Hepatocyte (in vitro differentiated cells): Measurements from ENCODE around the gene EID3. TPM values are rescaled to one million over a fixed set of nuclear protein-coding genes. Genes with fewer than 3 reads are reported as not detected.

ENCODE experiments used
- DNase-seq: peaks from one replicate; pipeline ENCODE4 v3.0.0-alpha.2; 2016; ENCODE audit warnings: low spot score
- H2AFZ ChIP-seq: fragments of 200-600 bp; sonication (generic); 2 replicates; pipeline ENCODE4 v1.6.0; 2016; ENCODE audit warnings: antibody characterized with exemption, mild to moderate bottlenecking
- H3K27ac ChIP-seq: fragments of 200-600 bp; sonication (generic); 2 replicates; pipeline ENCODE4 v1.5.1; 2016; ENCODE audit warnings: mild to moderate bottlenecking
- H3K27me3 ChIP-seq: fragments of 200-600 bp; sonication (generic); 2 replicates; pipeline ENCODE4 v1.6.1; 2016
- H3K36me3 ChIP-seq: fragments of 200-600 bp; sonication (generic); replicated peaks from 2 replicates; pipeline ENCODE4 v1.5.1; 2016; ENCODE audit warnings: low read depth; ENCODE audit not compliant: insufficient read depth
- H3K4me1 ChIP-seq: fragments of 200-600 bp; sonication (generic); 2 replicates; pipeline ENCODE4 v1.5.1; 2016; ENCODE audit warnings: mild to moderate bottlenecking, moderate library complexity; ENCODE audit not compliant: insufficient read depth
- H3K4me2 ChIP-seq: fragments of 200-600 bp; sonication (generic); 2 replicates; pipeline ENCODE4 v1.6.0; 2016
- H3K4me3 ChIP-seq: fragments of 200-600 bp; sonication (generic); 2 replicates; pipeline ENCODE4 v1.5.1; 2016; ENCODE audit warnings: mild to moderate bottlenecking
- H3K79me2 ChIP-seq: fragments of 200-600 bp; sonication (generic); 2 replicates; pipeline ENCODE4 v1.6.0; 2017; ENCODE audit warnings: mild to moderate bottlenecking
- H3K9me2 ChIP-seq: fragments of 200-600 bp; sonication (generic); replicated peaks from 2 replicates; pipeline ENCODE4 v1.6.0; 2017; ENCODE audit warnings: mild to moderate bottlenecking; ENCODE audit not compliant: insufficient read depth
- H3K9me3 ChIP-seq: fragments of 200-600 bp; sonication (generic); 2 replicates; pipeline ENCODE4 v1.5.1; 2016; ENCODE audit warnings: low read depth, mild to moderate bottlenecking
- H4K20me1 ChIP-seq: fragments of 200-600 bp; sonication (generic); 2 replicates; pipeline ENCODE4 v1.6.0; 2016; ENCODE audit warnings: mild to moderate bottlenecking; ENCODE audit not compliant: insufficient read depth, poor library complexity, severe bottlenecking
- CTCF ChIP-seq: fragments of 200-600 bp; sonication (generic); IDR thresholded peaks from 2 replicates; pipeline ENCODE4 v1.5.1; 2016; ENCODE audit warnings: antibody characterized with exemption, mild to moderate bottlenecking; ENCODE audit not compliant: poor library complexity
- EZH2 ChIP-seq: fragments of 200-600 bp; sonication (generic); IDR thresholded peaks from 2 replicates; pipeline ENCODE4 v1.6.1; 2016; ENCODE audit warnings: antibody characterized with exemption, mild to moderate bottlenecking, borderline replicate concordance
- EZH2phosphoT487 ChIP-seq: fragments of 200-600 bp; sonication (generic); IDR thresholded peaks from one replicate; pipeline ENCODE4 v1.6.1; 2018; ENCODE audit warnings: antibody characterized with exemption, mild to moderate bottlenecking, low read depth, moderate library complexity; ENCODE audit not compliant: unreplicated experiment, severe bottlenecking
- whole genome bisulfite sequencing: methylation state at CpG from one replicate; pipeline ENCODE4 v1.1.6; 2016; ENCODE audit warnings: low lambda C conversion rate; ENCODE audit errors: missing lambda C conversion rate; 5-methylcytosine and 5-hydroxymethylcytosine counted together
- polyA plus RNA-seq: library from polyadenylated mRNA; unstranded; fragments of >200 nt; fragmentation: Nextera tagmentation; extraction: Ambion mirVana; gene quantifications from 2 replicates; pipeline ENCODE4 v1.2.1, GENCODE V29; 2016
- total RNA-seq: library from RNA; depleted of rRNA; stranded (reverse); fragments of >200 nt; gene quantifications from 2 replicates; pipeline ENCODE4 v1.2.3, GENCODE V29; 2014

Gene EID3
- total and polyA plus RNA-seq, 2 experiments from 2014 or later: 1.7 to 10.1 TPM

- 100% methylated on average over 1 of the region's 1 CpG for WGBS
- H3K4me1 ChIP-seq: no peaks in the 10 kb centered on the region
- no peaks in the 10 kb centered on the region for H3K9me2 ChIP-seq
- H3K4me3 ChIP-seq: no peak overlapping the region
- peaks cover 11% of the 10 kb centered on the region for H4K20me1 ChIP-seq
- no peaks in the 10 kb centered on the region for H3K27me3 ChIP-seq
- no peak for DNase-seq
- H3K79me2 ChIP-seq: peaks cover 42% of the 10 kb centered on the region
- TF ChIP-seq EZH2phosphoT487: no peak
- TF ChIP-seq EZH2: no peak
- TF ChIP-seq CTCF: no peak
- peaks cover 4% of the 10 kb centered on the region for H3K36me3 ChIP-seq
- H3K4me2 ChIP-seq: no peak overlapping the region
- no peak overlapping the region for H3K27ac ChIP-seq
- no peaks in the 10 kb centered on the region for H3K9me3 ChIP-seq
- H2AFZ ChIP-seq: no peak overlapping the region
Observed at GRCh38 chr12:104312654-104313053, 9.1 kb downstream of the EID3 start.

DNA sequence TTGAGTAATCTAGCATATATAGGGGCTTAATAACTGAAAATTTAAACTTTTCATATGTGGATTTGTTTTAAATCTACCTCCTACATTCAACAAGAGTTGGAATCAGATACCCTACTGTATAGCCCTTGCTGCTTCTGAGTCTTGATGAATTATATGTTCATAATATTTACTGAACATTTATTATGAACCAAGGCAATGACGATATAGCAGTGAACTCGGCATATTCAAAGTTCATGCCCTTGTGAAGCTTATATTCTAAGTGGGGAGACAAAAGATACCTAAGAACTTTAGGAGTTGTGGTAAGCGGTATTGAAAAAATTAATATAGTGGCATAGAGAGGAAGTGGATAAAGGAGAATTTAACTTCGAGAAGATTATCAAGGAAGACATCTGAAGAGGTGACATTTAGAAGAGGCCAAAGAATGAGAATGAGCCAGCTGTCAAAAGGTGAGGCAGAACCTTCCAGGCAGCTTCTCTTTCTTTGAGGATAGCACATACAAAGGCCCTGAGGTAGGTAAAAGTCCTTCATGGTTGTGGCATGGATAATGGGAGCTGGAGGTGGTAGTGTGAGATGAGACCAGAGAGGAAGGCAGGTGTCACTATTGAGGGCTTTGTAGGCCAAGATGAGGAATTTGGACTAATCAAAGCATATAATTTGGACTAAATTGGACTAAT lies 10.2 kb downstream of the EID3 start:
- no peaks in the 10 kb centered on the region for H3K9me3 ChIP-seq
- H3K9me2 ChIP-seq: no peaks in the 10 kb centered on the region
- H3K4me3 ChIP-seq: no peak overlapping the region
- no peak overlapping the region for H3K27ac ChIP-seq
- no peak overlapping the region for H3K4me2 ChIP-seq
- H3K4me1 ChIP-seq: no peaks in the 10 kb centered on the region
- TF ChIP-seq EZH2phosphoT487 (no peak), CTCF (no peak), EZH2 (no peak)
- no peaks in the 10 kb centered on the region for H3K27me3 ChIP-seq
- DNase-seq: no peak
- WGBS: 70% methylated on average over 4 of the region's 4 CpGs
- peaks cover 6% of the 10 kb centered on the region for H4K20me1 ChIP-seq
- H3K79me2 ChIP-seq: peaks cover 36% of the 10 kb centered on the region
- H3K36me3 ChIP-seq: peaks cover 4% of the 10 kb centered on the region
- H2AFZ ChIP-seq: no peak overlapping the region

DNA sequence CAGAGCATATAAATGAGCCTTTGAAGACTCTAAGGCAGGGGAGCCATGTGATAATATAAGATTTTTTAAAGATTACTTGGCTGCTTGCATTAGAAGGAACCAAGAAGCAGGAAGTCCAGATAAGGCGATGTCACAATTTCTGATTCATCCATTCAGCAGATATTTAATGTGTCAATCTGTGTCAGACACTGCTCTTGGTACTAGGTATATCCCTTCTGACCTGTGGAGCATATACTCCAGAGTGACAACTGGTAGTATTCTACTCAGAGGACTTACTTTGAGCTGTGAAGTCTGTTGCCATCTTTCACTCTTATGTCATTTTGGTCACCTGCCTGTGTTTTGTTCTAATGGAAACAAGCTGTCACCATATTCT lies 10.7 kb downstream of the EID3 start:
- Histone ChIP-seq H3K36me3 (peaks cover 4% of the 10 kb centered on the region), H3K9me3 (no peaks in the 10 kb centered on the region), H3K27ac (no peak overlapping the region), H3K4me1 (no peaks in the 10 kb centered on the region), H3K79me2 (peaks cover 33% of the 10 kb centered on the region), H3K27me3 (no peaks in the 10 kb centered on the region), H4K20me1 (peaks cover 6% of the 10 kb centered on the region), H3K4me3 (no peak overlapping the region), H3K4me2 (no peak overlapping the region), H2AFZ (no peak overlapping the region), H3K9me2 (no peaks in the 10 kb centered on the region)
- WGBS: 95% methylated on average over 1 of the region's 1 CpG
- TF ChIP-seq EZH2 (no peak), CTCF (no peak), EZH2phosphoT487 (no peak)
- DNase-seq: no peak
